HEK293 (cell line): ENCODE data around the gene CNP.

Experiments used
- CTCF ChIA-PET: fragments of 350-600 bp; formaldehyde crosslinking; extraction: SDS; loops from one replicate; lab custom pipeline; 2021; ENCODE audit warnings: antibody characterized with exemption; lab: Yijun Ruan, JAX
- POLR2A ChIA-PET: fragments of 300-600 bp; formaldehyde crosslinking; extraction: SDS; loops from one replicate; lab custom pipeline; 2020; ENCODE audit warnings: antibody characterized with exemption, inconsistent platforms; lab: Yijun Ruan, JAX
- H3K27ac ChIP-seq: fragments of 200-500 bp; sonication (Bioruptor generic); 2 replicates; pipeline ENCODE4 v1.5.1; 2014; ENCODE audit warnings: low read depth, low read length, control low read depth, inconsistent platforms; ENCODE audit errors: extremely low read depth
- H3K36me3 ChIP-seq, 2 experiments: fragments of 200-500 bp in 1 of 2; sonication (Bioruptor generic) in 1 of 2; 1 replicate in 1 of 2; 2 replicates in 1 of 2; pipeline ENCODE4 v1.5.1; 2014 to 2017; ENCODE audit warnings: inconsistent platforms in 2 of 2, low read length in 2 of 2; ENCODE audit not compliant: control insufficient read depth in 2 of 2, insufficient read depth in 1 of 2
- H3K4me1 ChIP-seq: fragments of 200-500 bp; sonication (Bioruptor generic); 2 replicates; pipeline ENCODE4 v1.5.1; 2014; ENCODE audit warnings: mild to moderate bottlenecking, low read length, inconsistent platforms; ENCODE audit not compliant: control insufficient read depth, insufficient read depth
- H3K4me3 ChIP-seq: 2 replicates; pipeline ENCODE4 v1.5.1; 2011; ENCODE audit warnings: low read depth, mild to moderate bottlenecking, control low read depth, low read length, moderate library complexity
- H3K9me3 ChIP-seq: fragments of 200-500 bp; sonication (Bioruptor generic); 2 replicates; pipeline ENCODE4 v1.5.1; 2014; ENCODE audit warnings: low read depth, low read length, inconsistent platforms; ENCODE audit not compliant: control insufficient read depth, insufficient read depth
- BCL11B ChIP-seq: fragments of 450-650 bp; formaldehyde crosslinking; IDR thresholded peaks from 2 replicates; pipeline ENCODE4 v1.5.1; 2016; ENCODE audit warnings: low read depth, missing biosample characterization, missing genetic modification characterization
- GLIS1 ChIP-seq: fragments of 450-650 bp; formaldehyde crosslinking; IDR thresholded peaks from 2 replicates; pipeline ENCODE4 v1.5.1; 2016; ENCODE audit warnings: missing biosample characterization, missing genetic modification characterization
- REST ChIP-seq: fragments of 450-650 bp; formaldehyde crosslinking; IDR thresholded peaks from 2 replicates; pipeline ENCODE4 v1.5.1; 2016; ENCODE audit warnings: missing biosample characterization, missing genetic modification characterization
- ZIC2 ChIP-seq: fragments of 450-650 bp; formaldehyde crosslinking; IDR thresholded peaks from 2 replicates; pipeline ENCODE4 v1.5.1; 2016; ENCODE audit warnings: missing biosample characterization, missing genetic modification characterization
- ZNF561 ChIP-seq: fragments of 450-650 bp; IDR thresholded peaks from 2 replicates; pipeline ENCODE4 v1.5.1; 2018; ENCODE audit warnings: missing biosample characterization, missing genetic modification characterization, borderline replicate concordance
- ZNF654 ChIP-seq: fragments of 450-650 bp; formaldehyde crosslinking; IDR thresholded peaks from 2 replicates; pipeline ENCODE4 v1.5.1; 2016; ENCODE audit warnings: low read depth, missing biosample characterization, missing genetic modification characterization
- ZSCAN16 ChIP-seq: fragments of 450-650 bp; formaldehyde crosslinking; IDR thresholded peaks from 2 replicates; pipeline ENCODE4 v1.5.1; 2016; ENCODE audit warnings: missing biosample characterization, missing genetic modification characterization
- TF ChIP-seq, protein P1 (sequence below): fragments of 450-650 bp; formaldehyde crosslinking; IDR thresholded peaks from 2 replicates; pipeline ENCODE4 v1.5.1; 2016; ENCODE audit warnings: missing biosample characterization, missing genetic modification characterization
- TF ChIP-seq, protein P2 (sequence below): fragments of 450-650 bp; formaldehyde crosslinking; IDR thresholded peaks from 2 replicates; pipeline ENCODE4 v1.5.1; 2016; ENCODE audit warnings: missing biosample characterization, missing genetic modification characterization, borderline replicate concordance
- TF ChIP-seq, protein P3 (sequence below): fragments of 450-650 bp; formaldehyde crosslinking; IDR thresholded peaks from 2 replicates; pipeline ENCODE4 v1.5.1; 2016; ENCODE audit warnings: missing biosample characterization, missing genetic modification characterization

CNP gene

DNA sequence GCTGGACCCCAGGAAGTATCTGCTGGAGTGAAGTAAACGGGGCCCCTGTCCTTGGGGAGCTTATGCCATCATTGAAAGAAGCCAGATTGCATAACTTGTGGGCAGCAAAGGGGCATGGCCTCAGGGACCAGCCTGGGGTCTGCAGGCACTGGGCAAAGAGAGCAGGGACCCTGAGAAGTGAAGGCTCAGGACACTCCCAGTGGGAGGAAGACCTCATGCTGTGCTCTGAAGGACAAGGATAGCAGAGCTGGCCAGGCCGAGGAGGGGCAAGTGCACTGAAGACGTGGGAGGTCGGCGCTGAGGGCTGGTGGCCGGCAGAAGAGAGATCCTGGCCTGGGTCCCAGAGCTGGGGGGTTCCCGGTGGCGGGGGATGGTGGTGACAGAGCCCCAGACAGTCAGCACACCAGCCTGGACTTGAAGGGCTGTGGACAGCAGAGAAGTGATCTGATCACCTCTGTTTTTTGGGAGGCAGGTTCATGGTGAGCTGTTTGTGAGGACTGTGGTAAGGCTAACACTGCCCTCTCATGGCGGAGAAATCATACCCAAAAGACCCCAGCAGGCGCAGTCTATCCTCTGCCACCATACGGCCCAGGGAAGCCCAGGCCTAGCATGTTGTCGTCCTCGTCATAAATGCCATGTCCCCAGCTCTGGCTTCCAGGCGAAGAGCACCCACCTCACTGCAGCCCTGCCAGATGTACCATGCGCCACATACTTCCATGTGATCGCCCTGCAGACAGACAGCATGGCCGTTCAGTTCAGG is 7.1 kb upstream of the CNP start:
- ChIA-PET POLR2A (interaction anchor here (0.9 to 3.5 kb wide), 7 partner anchors 30 to 271 kb away, joined by 3 to 25 read pairs (median 4); partner anchors contain the start of genes ACLY, EIF1, HAP1 and ODAD4), CTCF (interaction anchor here (0.5 to 12.1 kb wide), 36 partner anchors 10 to 568 kb away, joined by 3 to 142 read pairs (median 4); partner anchors contain the start of genes ACLY, DHX58, DNAJC7 and NKIRAS2)
- TF ChIP-seq REST, result 0 out of 2 replicates have a peak, but pooled peaks have one; percentile 15
- TF ChIP-seq, protein P1, sequence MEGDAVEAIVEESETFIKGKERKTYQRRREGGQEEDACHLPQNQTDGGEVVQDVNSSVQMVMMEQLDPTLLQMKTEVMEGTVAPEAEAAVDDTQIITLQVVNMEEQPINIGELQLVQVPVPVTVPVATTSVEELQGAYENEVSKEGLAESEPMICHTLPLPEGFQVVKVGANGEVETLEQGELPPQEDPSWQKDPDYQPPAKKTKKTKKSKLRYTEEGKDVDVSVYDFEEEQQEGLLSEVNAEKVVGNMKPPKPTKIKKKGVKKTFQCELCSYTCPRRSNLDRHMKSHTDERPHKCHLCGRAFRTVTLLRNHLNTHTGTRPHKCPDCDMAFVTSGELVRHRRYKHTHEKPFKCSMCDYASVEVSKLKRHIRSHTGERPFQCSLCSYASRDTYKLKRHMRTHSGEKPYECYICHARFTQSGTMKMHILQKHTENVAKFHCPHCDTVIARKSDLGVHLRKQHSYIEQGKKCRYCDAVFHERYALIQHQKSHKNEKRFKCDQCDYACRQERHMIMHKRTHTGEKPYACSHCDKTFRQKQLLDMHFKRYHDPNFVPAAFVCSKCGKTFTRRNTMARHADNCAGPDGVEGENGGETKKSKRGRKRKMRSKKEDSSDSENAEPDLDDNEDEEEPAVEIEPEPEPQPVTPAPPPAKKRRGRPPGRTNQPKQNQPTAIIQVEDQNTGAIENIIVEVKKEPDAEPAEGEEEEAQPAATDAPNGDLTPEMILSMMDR (tag by site-specific recombination), result peak; percentile 65
- peak; percentile 93 for TF ChIP-seq ZSCAN16
- TF ChIP-seq, protein P2, sequence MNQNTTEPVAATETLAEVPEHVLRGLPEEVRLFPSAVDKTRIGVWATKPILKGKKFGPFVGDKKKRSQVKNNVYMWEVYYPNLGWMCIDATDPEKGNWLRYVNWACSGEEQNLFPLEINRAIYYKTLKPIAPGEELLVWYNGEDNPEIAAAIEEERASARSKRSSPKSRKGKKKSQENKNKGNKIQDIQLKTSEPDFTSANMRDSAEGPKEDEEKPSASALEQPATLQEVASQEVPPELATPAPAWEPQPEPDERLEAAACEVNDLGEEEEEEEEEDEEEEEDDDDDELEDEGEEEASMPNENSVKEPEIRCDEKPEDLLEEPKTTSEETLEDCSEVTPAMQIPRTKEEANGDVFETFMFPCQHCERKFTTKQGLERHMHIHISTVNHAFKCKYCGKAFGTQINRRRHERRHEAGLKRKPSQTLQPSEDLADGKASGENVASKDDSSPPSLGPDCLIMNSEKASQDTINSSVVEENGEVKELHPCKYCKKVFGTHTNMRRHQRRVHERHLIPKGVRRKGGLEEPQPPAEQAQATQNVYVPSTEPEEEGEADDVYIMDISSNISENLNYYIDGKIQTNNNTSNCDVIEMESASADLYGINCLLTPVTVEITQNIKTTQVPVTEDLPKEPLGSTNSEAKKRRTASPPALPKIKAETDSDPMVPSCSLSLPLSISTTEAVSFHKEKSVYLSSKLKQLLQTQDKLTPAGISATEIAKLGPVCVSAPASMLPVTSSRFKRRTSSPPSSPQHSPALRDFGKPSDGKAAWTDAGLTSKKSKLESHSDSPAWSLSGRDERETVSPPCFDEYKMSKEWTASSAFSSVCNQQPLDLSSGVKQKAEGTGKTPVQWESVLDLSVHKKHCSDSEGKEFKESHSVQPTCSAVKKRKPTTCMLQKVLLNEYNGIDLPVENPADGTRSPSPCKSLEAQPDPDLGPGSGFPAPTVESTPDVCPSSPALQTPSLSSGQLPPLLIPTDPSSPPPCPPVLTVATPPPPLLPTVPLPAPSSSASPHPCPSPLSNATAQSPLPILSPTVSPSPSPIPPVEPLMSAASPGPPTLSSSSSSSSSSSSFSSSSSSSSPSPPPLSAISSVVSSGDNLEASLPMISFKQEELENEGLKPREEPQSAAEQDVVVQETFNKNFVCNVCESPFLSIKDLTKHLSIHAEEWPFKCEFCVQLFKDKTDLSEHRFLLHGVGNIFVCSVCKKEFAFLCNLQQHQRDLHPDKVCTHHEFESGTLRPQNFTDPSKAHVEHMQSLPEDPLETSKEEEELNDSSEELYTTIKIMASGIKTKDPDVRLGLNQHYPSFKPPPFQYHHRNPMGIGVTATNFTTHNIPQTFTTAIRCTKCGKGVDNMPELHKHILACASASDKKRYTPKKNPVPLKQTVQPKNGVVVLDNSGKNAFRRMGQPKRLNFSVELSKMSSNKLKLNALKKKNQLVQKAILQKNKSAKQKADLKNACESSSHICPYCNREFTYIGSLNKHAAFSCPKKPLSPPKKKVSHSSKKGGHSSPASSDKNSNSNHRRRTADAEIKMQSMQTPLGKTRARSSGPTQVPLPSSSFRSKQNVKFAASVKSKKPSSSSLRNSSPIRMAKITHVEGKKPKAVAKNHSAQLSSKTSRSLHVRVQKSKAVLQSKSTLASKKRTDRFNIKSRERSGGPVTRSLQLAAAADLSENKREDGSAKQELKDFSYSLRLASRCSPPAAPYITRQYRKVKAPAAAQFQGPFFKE (tag by site-specific recombination), result no peak
- 0 out of 2 replicates have a peak, but pooled peaks have one; percentile 23 for TF ChIP-seq ZNF561
- TF ChIP-seq ZNF654 (tag by site-specific recombination), result peak; percentile 79
- TF ChIP-seq, protein P3, sequence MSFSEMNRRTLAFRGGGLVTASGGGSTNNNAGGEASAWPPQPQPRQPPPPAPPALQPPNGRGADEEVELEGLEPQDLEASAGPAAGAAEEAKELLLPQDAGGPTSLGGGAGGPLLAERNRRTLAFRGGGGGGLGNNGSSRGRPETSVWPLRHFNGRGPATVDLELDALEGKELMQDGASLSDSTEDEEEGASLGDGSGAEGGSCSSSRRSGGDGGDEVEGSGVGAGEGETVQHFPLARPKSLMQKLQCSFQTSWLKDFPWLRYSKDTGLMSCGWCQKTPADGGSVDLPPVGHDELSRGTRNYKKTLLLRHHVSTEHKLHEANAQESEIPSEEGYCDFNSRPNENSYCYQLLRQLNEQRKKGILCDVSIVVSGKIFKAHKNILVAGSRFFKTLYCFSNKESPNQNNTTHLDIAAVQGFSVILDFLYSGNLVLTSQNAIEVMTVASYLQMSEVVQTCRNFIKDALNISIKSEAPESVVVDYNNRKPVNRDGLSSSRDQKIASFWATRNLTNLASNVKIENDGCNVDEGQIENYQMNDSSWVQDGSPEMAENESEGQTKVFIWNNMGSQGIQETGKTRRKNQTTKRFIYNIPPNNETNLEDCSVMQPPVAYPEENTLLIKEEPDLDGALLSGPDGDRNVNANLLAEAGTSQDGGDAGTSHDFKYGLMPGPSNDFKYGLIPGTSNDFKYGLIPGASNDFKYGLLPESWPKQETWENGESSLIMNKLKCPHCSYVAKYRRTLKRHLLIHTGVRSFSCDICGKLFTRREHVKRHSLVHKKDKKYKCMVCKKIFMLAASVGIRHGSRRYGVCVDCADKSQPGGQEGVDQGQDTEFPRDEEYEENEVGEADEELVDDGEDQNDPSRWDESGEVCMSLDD (tag by site-specific recombination), result no peak
- TF ChIP-seq BCL11B (tag by site-specific recombination), result no peak
- TF ChIP-seq ZIC2 (tag by site-specific recombination), result peak; percentile 62
- peak; percentile 50 for TF ChIP-seq GLIS1
- Histone ChIP-seq H3K9me3 (no peaks in the 10 kb centered on the region), H3K36me3 (peaks cover 0 to 5% of the 10 kb centered on the region in 2 experiments; a peak in 2 of 3 replicates), H3K4me3 (no peak overlapping the region), H3K4me1 (peaks cover 4% of the 10 kb centered on the region; the same call in 1 of the 2 replicates), H3K27ac (0 out of 2 replicates have a peak overlapping the region, but pooled peaks have one; percentile 4)
